Trophoblast cell (in vitro differentiated cells and primary cell): ENCODE data around the gene UBA6.

Experiments
- DNase-seq, 2 donors: peaks; one replicate each; pipeline ENCODE4 v3.0.0-alpha.2; 2016
- H2AFZ ChIP-seq: 2 replicates; pipeline ENCODE4 v1.6.1; 2013; ENCODE audit warnings: low read length, moderate library complexity, mild to moderate bottlenecking; ENCODE audit not compliant: insufficient read depth, poor library complexity
- H2AK5ac ChIP-seq: 2 replicates; pipeline ENCODE4 v1.6.1; 2013; ENCODE audit warnings: mild to moderate bottlenecking, low read length
- H2BK120ac ChIP-seq: 2 replicates; pipeline ENCODE4 v1.6.1; 2013; ENCODE audit warnings: low read length, mild to moderate bottlenecking, moderate library complexity; ENCODE audit not compliant: insufficient read depth, poor library complexity
- H2BK12ac ChIP-seq: 2 replicates; pipeline ENCODE4 v1.6.1; 2013; ENCODE audit warnings: mild to moderate bottlenecking, low read length, moderate library complexity
- H2BK5ac ChIP-seq: 2 replicates; pipeline ENCODE4 v1.6.1; 2013; ENCODE audit warnings: low read length, low read depth, moderate library complexity, mild to moderate bottlenecking; ENCODE audit not compliant: poor library complexity
- H3K14ac ChIP-seq: 2 replicates; pipeline ENCODE4 v1.6.1; 2013; ENCODE audit warnings: mild to moderate bottlenecking, low read length
- H3K18ac ChIP-seq: 2 replicates; pipeline ENCODE4 v1.6.1; 2013; ENCODE audit warnings: mild to moderate bottlenecking, low read length
- H3K23ac ChIP-seq: 2 replicates; pipeline ENCODE4 v1.6.1; 2013; ENCODE audit warnings: low read length
- H3K27ac ChIP-seq: 2 replicates; pipeline ENCODE4 v1.5.1; 2013; ENCODE audit warnings: low read depth, mild to moderate bottlenecking, inconsistent platforms, low read length, moderate library complexity
- H3K27me3 ChIP-seq: 2 replicates; pipeline ENCODE4 v1.6.1; 2013; ENCODE audit warnings: inconsistent platforms, mild to moderate bottlenecking, low read length, moderate library complexity; ENCODE audit not compliant: insufficient read depth
- H3K36me3 ChIP-seq, 2 experiments: 1 replicate in 1 of 2; 2 replicates in 1 of 2; pipeline ENCODE4 v1.6.1; 2013; ENCODE audit warnings: low read length in 2 of 2, mild to moderate bottlenecking in 2 of 2, moderate library complexity in 1 of 2; ENCODE audit not compliant: insufficient read depth in 2 of 2, control insufficient read depth in 1 of 2
- H3K4ac ChIP-seq: 2 replicates; pipeline ENCODE4 v1.6.1; 2013; ENCODE audit warnings: low read depth, mild to moderate bottlenecking, low read length, moderate library complexity
- H3K4me1 ChIP-seq, 2 experiments: 1 replicate in 1 of 2; 2 replicates in 1 of 2; pipeline ENCODE4 v1.6.1; 2013; ENCODE audit warnings: low read length in 2 of 2, mild to moderate bottlenecking in 2 of 2, moderate library complexity in 1 of 2; ENCODE audit not compliant: insufficient read depth in 2 of 2, control insufficient read depth in 1 of 2
- H3K4me2 ChIP-seq: 2 replicates; pipeline ENCODE4 v1.6.1; 2013; ENCODE audit warnings: inconsistent platforms, mild to moderate bottlenecking, low read length, moderate library complexity
- H3K4me3 ChIP-seq: 2 replicates; pipeline ENCODE4 v1.5.1; 2013; ENCODE audit warnings: mild to moderate bottlenecking, low read depth, low read length, inconsistent platforms
- H3K79me1 ChIP-seq: one replicate; pipeline ENCODE4 v1.6.1; 2013; ENCODE audit warnings: low read length
- H3K79me2 ChIP-seq: 2 replicates; pipeline ENCODE4 v1.6.1; 2013; ENCODE audit warnings: low read length, mild to moderate bottlenecking; ENCODE audit not compliant: control insufficient read depth, insufficient read depth, poor library complexity
- H3K9ac ChIP-seq: 2 replicates; pipeline ENCODE4 v1.6.1; 2013; ENCODE audit warnings: mild to moderate bottlenecking, low read length
- H3K9me3 ChIP-seq: 2 replicates; pipeline ENCODE4 v1.6.1; 2013; ENCODE audit warnings: low read depth, mild to moderate bottlenecking, control low read depth, inconsistent platforms, low read length; ENCODE audit not compliant: insufficient read depth
- H4K12ac ChIP-seq: 2 replicates; pipeline ENCODE4 v1.6.1; 2013; ENCODE audit warnings: low read depth, mild to moderate bottlenecking, low read length, moderate library complexity
- H4K8ac ChIP-seq: 2 replicates; pipeline ENCODE4 v1.6.1; 2013; ENCODE audit warnings: low read depth, mild to moderate bottlenecking, low read length, moderate library complexity
- H4K91ac ChIP-seq: one replicate; pipeline ENCODE4 v1.6.1; 2013; ENCODE audit warnings: low read depth, mild to moderate bottlenecking, low read length, moderate library complexity
- WGBS: extraction: QIAGEN DNeasy Blood & Tissue Kit; methylation state at CpG from one replicate; pipeline ENCODE4 v1.1.7; 2013; ENCODE audit warnings: missing lambda C conversion rate; ENCODE audit not compliant: insufficient read length, insufficient coverage; ENCODE audit errors: extremely low coverage; 5-methylcytosine and 5-hydroxymethylcytosine counted together

UBA6 gene

DNA sequence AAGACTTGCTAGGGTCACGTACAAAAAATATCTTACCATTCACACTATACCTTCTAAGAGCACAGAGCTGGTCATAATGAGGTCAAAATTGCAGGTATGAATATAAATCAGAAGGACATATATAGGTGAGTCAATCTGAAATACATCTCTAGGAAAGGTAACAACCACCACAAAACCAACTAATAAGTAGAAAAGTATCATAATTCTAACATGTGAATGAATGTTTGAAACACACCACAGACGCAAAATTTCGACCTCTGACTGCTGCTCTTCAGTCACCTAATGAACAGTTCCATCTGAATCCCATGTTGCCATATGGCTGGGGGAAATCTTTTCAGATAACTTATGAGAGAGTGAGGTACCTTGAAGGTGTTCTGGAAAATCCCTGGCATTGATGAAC, 120.4 kb downstream of the UBA6 start:
- no peak overlapping the region for H3K9ac ChIP-seq
- H2BK120ac ChIP-seq, result no peak overlapping the region
- H3K36me3 ChIP-seq, result no peaks in the 10 kb centered on the region
- H3K4me3 ChIP-seq, result no peak overlapping the region
- H2BK12ac ChIP-seq, result no peak overlapping the region
- H2AK5ac ChIP-seq, result no peak overlapping the region
- no peaks in the 10 kb centered on the region for H3K27me3 ChIP-seq
- H4K8ac ChIP-seq, result no peak overlapping the region
- WGBS, result no CpG with 5 or more reads among the region's 3 CpGs
- no peaks in the 10 kb centered on the region for H3K79me1 ChIP-seq
- H2BK5ac ChIP-seq, result no peak overlapping the region
- no peak overlapping the region for H3K4me2 ChIP-seq
- no peak overlapping the region for H3K4ac ChIP-seq
- H3K4me1 ChIP-seq, result no peaks in the 10 kb centered on the region
- no peaks in the 10 kb centered on the region for H3K9me3 ChIP-seq
- H3K23ac ChIP-seq, result no peak overlapping the region
- no peak overlapping the region for H3K18ac ChIP-seq
- no peak overlapping the region for H2AFZ ChIP-seq
- H4K12ac ChIP-seq, result no peak overlapping the region
- no peak overlapping the region for H3K27ac ChIP-seq
- DNase-seq, result no peak
- no peaks in the 10 kb centered on the region for H3K79me2 ChIP-seq
- H4K91ac ChIP-seq, result no peak overlapping the region
- H3K14ac ChIP-seq, result no peak overlapping the region

DNA sequence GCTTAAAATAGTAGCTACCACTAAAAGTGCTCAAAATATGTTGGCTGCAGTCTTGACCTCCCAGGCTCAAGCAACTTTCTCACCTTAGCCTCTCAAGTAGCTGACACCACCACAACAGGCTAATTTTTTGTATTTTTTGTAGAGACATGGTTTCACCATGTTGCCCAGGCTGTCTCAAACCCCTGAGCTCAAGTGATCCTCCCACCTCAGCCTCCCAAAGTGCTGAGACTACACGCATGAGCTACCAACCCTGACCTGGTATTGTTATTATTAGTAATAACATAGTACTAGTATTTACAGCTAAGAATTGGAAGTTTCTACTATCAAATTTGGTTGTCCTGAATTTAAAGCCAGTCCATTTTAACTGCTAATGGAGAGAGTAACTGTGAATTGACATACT, 124.4 kb downstream of the UBA6 start:
- no peak overlapping the region for H2AFZ ChIP-seq
- no peak overlapping the region for H4K8ac ChIP-seq
- no peak overlapping the region for H2BK120ac ChIP-seq
- H3K4ac ChIP-seq, result no peak overlapping the region
- H3K18ac ChIP-seq, result no peak overlapping the region
- no peak overlapping the region for H4K91ac ChIP-seq
- H4K12ac ChIP-seq, result no peak overlapping the region
- H3K36me3 ChIP-seq, result no peaks in the 10 kb centered on the region
- H3K79me2 ChIP-seq, result no peaks in the 10 kb centered on the region
- H3K23ac ChIP-seq, result no peak overlapping the region
- H3K27ac ChIP-seq, result no peak overlapping the region
- no peak overlapping the region for H3K14ac ChIP-seq
- H2AK5ac ChIP-seq, result no peak overlapping the region
- no peak overlapping the region for H3K4me3 ChIP-seq
- no peaks in the 10 kb centered on the region for H3K27me3 ChIP-seq
- H3K4me2 ChIP-seq, result no peak overlapping the region
- H2BK12ac ChIP-seq, result no peak overlapping the region
- H3K9ac ChIP-seq, result no peak overlapping the region
- no CpG with 5 or more reads among the region's 1 CpG for WGBS
- H3K4me1 ChIP-seq, result no peaks in the 10 kb centered on the region
- no peaks in the 10 kb centered on the region for H3K9me3 ChIP-seq
- no peak for DNase-seq
- no peaks in the 10 kb centered on the region for H3K79me1 ChIP-seq
- H2BK5ac ChIP-seq, result no peak overlapping the region

GRCh38 chr4:67576059-67576466, 124.9 kb downstream of the UBA6 start:
- no peaks in the 10 kb centered on the region for H3K4me1 ChIP-seq
- no peak overlapping the region for H2BK120ac ChIP-seq
- no peaks in the 10 kb centered on the region for H3K27me3 ChIP-seq
- no peak overlapping the region for H4K91ac ChIP-seq
- no peak overlapping the region for H2BK12ac ChIP-seq
- H3K9me3 ChIP-seq, result no peaks in the 10 kb centered on the region
- H3K18ac ChIP-seq, result no peak overlapping the region
- H3K79me2 ChIP-seq, result no peaks in the 10 kb centered on the region
- H3K4ac ChIP-seq, result no peak overlapping the region
- H3K79me1 ChIP-seq, result no peaks in the 10 kb centered on the region
- no peak overlapping the region for H4K8ac ChIP-seq
- H3K36me3 ChIP-seq, result no peaks in the 10 kb centered on the region
- no peak for DNase-seq
- no peak overlapping the region for H3K27ac ChIP-seq
- no peak overlapping the region for H3K4me3 ChIP-seq
- H3K9ac ChIP-seq, result no peak overlapping the region
- no peak overlapping the region for H3K23ac ChIP-seq
- H3K4me2 ChIP-seq, result no peak overlapping the region
- H2BK5ac ChIP-seq, result no peak overlapping the region
- H3K14ac ChIP-seq, result no peak overlapping the region
- H2AK5ac ChIP-seq, result no peak overlapping the region
- H4K12ac ChIP-seq, result no peak overlapping the region
- WGBS, result 100% methylated on average over 1 of the region's 4 CpGs
- H2AFZ ChIP-seq, result no peak overlapping the region

DNA sequence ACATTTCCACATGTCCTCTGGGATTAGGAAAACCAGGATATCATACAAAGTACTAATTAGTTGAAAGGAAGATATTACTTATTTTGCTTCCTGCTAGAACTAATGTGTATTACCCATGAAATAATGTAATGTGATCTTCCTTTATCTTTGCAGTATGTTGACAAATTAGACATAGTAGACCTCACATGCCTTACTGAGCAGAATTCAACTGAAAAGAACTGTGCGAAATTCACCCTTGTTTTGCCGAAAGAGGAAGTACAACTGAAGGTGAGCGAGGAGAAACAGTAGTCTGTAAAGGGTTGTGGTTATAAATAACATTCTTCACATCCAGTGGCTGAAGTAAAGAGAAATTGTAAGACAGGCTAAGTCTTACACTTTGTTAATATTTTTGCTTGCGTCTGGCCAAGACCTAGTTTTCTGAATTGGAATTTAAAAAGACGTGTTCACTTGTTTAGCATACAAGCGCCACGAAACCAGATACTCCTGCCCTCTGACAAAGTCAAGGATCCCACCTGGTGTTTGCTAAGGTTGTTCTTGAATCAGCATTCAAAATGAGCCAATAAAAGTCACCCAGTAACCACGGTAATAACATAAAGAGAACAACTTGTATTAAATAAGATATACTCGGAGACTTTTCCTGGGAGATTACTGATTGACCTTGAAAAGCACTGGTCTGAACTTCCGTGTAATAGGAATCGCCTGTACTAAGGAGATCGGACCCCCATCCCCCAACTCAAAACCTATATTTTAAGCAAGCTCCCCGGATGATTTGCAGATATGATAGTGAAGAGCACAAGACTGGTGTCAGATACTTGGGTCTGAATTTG, 125.5 kb downstream of the UBA6 start:
- no peaks in the 10 kb centered on the region for H3K4me1 ChIP-seq
- H3K4me3 ChIP-seq, result no peak overlapping the region
- H3K27ac ChIP-seq, result no peak overlapping the region
- no peaks in the 10 kb centered on the region for H3K9me3 ChIP-seq
- DNase-seq, result no peak
- no peak overlapping the region for H4K8ac ChIP-seq
- no peak overlapping the region for H2AFZ ChIP-seq
- H2BK120ac ChIP-seq, result no peak overlapping the region
- WGBS, result no CpG with 5 or more reads among the region's 13 CpGs
- H3K9ac ChIP-seq, result no peak overlapping the region
- no peaks in the 10 kb centered on the region for H3K79me2 ChIP-seq
- H3K18ac ChIP-seq, result no peak overlapping the region
- no peaks in the 10 kb centered on the region for H3K79me1 ChIP-seq
- no peak overlapping the region for H3K4ac ChIP-seq
- H4K91ac ChIP-seq, result no peak overlapping the region
- H2BK12ac ChIP-seq, result no peak overlapping the region
- H2AK5ac ChIP-seq, result no peak overlapping the region
- H3K36me3 ChIP-seq, result no peaks in the 10 kb centered on the region
- H3K27me3 ChIP-seq, result no peaks in the 10 kb centered on the region
- H4K12ac ChIP-seq, result no peak overlapping the region
- H3K14ac ChIP-seq, result no peak overlapping the region
- no peak overlapping the region for H3K4me2 ChIP-seq
- no peak overlapping the region for H2BK5ac ChIP-seq
- no peak overlapping the region for H3K23ac ChIP-seq
